Fibroblast of villous mesenchyme (primary cell): Measurements from ENCODE around the gene SCLT1. TPM values are rescaled to one million over a fixed set of nuclear protein-coding genes. Genes with fewer than 3 reads are reported as not detected.

Experiments used
- DNase-seq: peaks from one replicate; pipeline ENCODE4 v3.0.0-alpha.2; 2010; ENCODE audit warnings: low read depth
- H3K4me3 ChIP-seq: 2 replicates; pipeline ENCODE4 v1.5.1; 2011; ENCODE audit warnings: low read depth, mild to moderate bottlenecking, low read length
- total RNA-seq: library from RNA; depleted of rRNA; stranded (reverse); fragments of >200 nt; gene quantifications from 2 replicates; pipeline ENCODE4 v1.2.3, GENCODE V29; 2012
- TF ChIP-seq, protein P1 (sequence below): IDR thresholded peaks from 2 replicates; pipeline ENCODE4 v1.5.1; 2012; ENCODE audit warnings: low read depth, mild to moderate bottlenecking, low read length; ENCODE audit not compliant: insufficient read depth

Gene SCLT1
- total RNA-seq, 1 donor: 28.1 TPM

DNA sequence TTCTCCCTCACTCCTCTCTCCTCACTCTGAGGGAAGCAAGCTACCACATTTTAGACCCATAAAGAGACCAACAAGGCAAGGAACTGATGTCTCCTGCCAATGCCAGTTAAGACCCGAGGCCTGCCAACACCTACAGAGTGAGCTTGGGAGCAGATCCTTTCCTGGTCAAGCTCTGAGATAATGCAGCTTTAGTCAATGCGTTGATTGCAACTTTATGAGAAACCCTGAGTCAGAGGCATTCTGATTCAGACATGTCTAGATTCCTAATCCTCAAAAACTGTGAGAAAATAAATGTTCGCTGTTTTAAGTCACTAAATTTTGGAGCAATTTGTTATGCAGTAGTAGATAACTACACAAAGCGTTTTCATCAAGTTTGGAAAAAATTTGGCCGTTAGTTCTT, 168.4 kb downstream of the SCLT1 start:
- TF ChIP-seq, protein P1, sequence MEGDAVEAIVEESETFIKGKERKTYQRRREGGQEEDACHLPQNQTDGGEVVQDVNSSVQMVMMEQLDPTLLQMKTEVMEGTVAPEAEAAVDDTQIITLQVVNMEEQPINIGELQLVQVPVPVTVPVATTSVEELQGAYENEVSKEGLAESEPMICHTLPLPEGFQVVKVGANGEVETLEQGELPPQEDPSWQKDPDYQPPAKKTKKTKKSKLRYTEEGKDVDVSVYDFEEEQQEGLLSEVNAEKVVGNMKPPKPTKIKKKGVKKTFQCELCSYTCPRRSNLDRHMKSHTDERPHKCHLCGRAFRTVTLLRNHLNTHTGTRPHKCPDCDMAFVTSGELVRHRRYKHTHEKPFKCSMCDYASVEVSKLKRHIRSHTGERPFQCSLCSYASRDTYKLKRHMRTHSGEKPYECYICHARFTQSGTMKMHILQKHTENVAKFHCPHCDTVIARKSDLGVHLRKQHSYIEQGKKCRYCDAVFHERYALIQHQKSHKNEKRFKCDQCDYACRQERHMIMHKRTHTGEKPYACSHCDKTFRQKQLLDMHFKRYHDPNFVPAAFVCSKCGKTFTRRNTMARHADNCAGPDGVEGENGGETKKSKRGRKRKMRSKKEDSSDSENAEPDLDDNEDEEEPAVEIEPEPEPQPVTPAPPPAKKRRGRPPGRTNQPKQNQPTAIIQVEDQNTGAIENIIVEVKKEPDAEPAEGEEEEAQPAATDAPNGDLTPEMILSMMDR: no peak
- H3K4me3 ChIP-seq: no peak overlapping the region
- DNase-seq: peak; percentile 41

DNA sequence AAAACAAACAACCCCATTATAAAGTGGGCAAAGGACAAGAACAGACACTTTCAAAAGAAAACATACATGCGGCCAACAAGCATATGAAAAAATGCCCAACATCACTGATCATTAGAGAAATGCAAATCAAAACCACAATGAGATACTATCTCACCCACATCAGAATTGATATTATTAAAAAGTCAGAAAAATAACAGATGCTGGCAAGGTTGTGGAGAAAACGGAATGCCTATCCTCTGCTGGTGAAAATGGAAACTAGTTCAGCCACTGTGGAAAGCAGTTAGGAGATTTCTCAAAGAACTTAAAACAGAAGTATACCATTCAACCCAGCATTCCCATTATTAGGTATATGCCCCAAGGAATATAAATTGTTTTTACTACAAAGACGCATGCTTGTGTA, 171.4 kb downstream of the SCLT1 start:
- TF ChIP-seq, protein P1: no peak
- no peak overlapping the region for H3K4me3 ChIP-seq
- no peak for DNase-seq

DNA sequence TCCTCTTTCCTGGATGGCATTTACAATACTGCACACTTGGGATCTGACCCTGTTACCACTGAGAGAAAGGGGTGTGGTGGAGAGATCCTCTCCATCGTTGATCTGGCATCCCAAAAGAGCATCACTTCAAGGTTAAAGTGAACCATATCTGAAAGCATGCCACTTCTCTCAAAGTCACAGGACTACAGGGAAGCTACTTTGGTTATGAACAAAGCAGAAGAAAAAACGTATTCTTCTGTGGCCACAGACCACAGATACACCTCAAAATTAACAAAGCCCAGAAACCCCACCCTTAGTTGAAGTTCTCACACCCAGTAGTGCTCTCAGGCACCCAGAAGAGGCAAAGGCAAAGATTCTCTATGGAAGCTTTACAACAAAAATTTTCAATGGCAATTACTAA, 175.6 kb downstream of the SCLT1 start:
- no peak overlapping the region for H3K4me3 ChIP-seq
- TF ChIP-seq, protein P1: no peak
- DNase-seq: no peak

DNA sequence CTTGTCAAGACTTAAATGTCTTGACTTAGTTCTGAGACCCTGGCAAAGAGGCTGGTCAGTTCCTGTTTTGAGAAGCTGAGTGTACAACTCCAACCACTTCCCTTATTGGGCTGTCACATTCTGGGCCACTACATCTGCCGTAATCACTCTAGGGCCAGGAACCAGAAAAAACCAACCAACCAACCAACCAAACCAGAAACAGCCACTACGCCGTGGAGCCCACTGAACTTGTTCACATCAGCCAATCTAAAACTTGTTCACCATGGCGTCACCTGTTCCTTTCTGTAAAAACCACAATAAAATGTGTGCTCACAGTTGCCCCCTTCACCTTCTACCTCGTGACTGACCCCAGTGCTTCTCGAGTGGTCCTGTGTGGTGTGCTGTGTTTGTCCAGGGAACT, 176.5 kb downstream of the SCLT1 start:
- no peak for DNase-seq
- H3K4me3 ChIP-seq: no peak overlapping the region
- TF ChIP-seq, protein P1: no peak

DNA sequence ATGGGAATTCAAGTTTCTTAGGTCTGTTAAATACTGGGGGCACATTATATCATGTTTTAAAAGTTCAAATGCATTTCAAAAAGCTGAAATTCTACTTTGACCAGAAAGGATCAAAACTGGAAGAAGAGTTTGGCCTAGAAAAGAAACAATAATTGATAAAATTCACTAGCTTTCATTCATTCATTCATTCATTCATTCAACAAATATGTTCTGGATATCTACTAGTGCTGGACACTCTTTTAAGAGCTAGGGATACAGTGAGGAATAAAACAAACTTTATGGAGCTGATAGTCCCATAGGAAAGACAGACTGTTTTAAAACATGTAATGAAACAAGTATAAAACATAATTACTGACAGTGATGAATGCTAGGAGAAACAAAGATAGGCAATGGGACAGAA, 177.8 kb downstream of the SCLT1 start:
- no peak for DNase-seq
- no peak overlapping the region for H3K4me3 ChIP-seq
- TF ChIP-seq, protein P1: no peak

DNA sequence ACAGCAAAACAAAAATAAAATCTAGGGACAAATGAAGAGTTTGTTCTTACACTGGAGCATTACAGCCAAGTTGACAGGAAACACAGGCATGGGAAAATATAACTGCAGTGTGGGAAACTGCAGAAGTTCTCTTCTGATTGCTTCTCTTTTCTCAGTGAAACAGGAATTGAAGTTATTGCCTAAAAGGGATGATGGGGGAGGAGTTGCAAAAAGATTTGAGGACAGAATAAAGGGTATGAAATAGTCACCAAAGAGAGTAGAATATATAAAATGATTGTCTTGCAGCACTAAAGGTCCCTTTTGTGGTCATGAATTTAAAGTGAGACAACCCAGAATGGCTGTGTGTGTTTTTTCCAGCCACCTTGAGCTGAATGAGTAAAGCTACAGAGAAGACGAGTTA, 180.1 kb downstream of the SCLT1 start:
- H3K4me3 ChIP-seq: no peak overlapping the region
- TF ChIP-seq, protein P1: no peak
- no peak for DNase-seq

DNA sequence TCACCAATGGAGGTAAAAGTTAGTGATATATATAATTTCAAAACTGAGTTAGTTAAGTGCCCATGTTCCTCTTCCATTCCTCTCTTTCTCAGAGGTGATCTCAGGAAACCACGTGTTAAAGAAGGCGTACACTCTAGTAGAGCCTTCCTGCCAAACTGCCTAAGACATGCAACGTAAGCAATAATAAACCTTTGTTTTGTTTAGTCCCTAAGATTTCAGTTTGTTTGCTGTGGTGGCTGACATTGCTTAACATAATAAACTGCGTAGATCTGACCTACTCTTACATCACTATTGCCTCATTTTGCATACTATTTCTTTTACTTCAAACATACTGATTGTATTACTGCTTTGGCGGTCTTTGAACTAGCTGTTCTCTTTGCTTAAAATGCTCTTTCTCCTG, 184.6 kb downstream of the SCLT1 start:
- H3K4me3 ChIP-seq: no peak overlapping the region
- TF ChIP-seq, protein P1: no peak
- DNase-seq: peak; percentile 19
